HepG2 (cell line): Measurements from ENCODE around the gene TMEM63B. TPM values are rescaled to one million over a fixed set of nuclear protein-coding genes. Genes with fewer than 3 reads are reported as not detected.

Experiments
- CREBL2 ChIP-seq: sonication (generic); formaldehyde crosslinking; IDR thresholded peaks from 2 replicates; pipeline ENCODE4 v1.8.1; 2023; ENCODE audit warnings: missing genetic modification reagents, mild to moderate bottlenecking, borderline replicate concordance
- E2F1 ChIP-seq: sonication (generic); formaldehyde crosslinking; IDR thresholded peaks from 2 replicates; pipeline ENCODE4 v1.5.0; 2020; ENCODE audit warnings: missing genetic modification reagents
- FOXK1 ChIP-seq: sonication (generic); formaldehyde crosslinking; IDR thresholded peaks from 2 replicates; pipeline ENCODE4 v1.4.0; 2020; ENCODE audit warnings: low read depth, missing genetic modification reagents, borderline replicate concordance
- FOXK2 ChIP-seq: fragments of 450-650 bp; IDR thresholded peaks from 2 replicates; pipeline ENCODE4 v1.6.1; 2016
- MED1 ChIP-seq: sonication (generic); formaldehyde crosslinking; IDR thresholded peaks from 2 replicates; pipeline ENCODE4 v1.4.0; 2020; ENCODE audit warnings: missing genetic modification reagents
- MTERF4 ChIP-seq: sonication (generic); formaldehyde crosslinking; IDR thresholded peaks from 2 replicates; pipeline ENCODE4 v1.8.0; 2023; ENCODE audit warnings: mild to moderate bottlenecking, missing genetic modification reagents
- PCBP2 ChIP-seq: fragments of 200-400 bp; formaldehyde crosslinking; optimal IDR thresholded peaks from 2 replicates; pipeline ENCODE3; 2018; ENCODE audit warnings: low read length, low read depth; ENCODE audit not compliant: poor library complexity, severe bottlenecking
- RFX1 ChIP-seq: fragments of 450-650 bp; IDR thresholded peaks from 2 replicates; pipeline ENCODE4 v1.6.1; 2017
- SALL2 ChIP-seq: sonication (generic); formaldehyde crosslinking; IDR thresholded peaks from 2 replicates; pipeline ENCODE4 v1.8.1; 2023; ENCODE audit warnings: mild to moderate bottlenecking, missing genetic modification reagents, inconsistent platforms
- TAF15 ChIP-seq: fragments of 200-400 bp; formaldehyde crosslinking; IDR thresholded peaks from one replicate; pipeline ENCODE4 v1.6.1; 2018; ENCODE audit warnings: mild to moderate bottlenecking, low read depth, low read length; ENCODE audit not compliant: poor library complexity, severe bottlenecking
- TCF12 ChIP-seq, 2 experiments: fragments of 450-650 bp in 1 of 2; sonication (generic) in 1 of 2; formaldehyde crosslinking in 1 of 2; IDR thresholded peaks; 2 replicates each; pipeline versions ENCODE4 v1.6.1 to v1.8.0; 2017 to 2022; ENCODE audit warnings: antibody characterized with exemption in 1 of 2, mild to moderate bottlenecking in 1 of 2, missing genetic modification reagents in 1 of 2, moderate library complexity in 1 of 2
- ZFP1 ChIP-seq: IDR thresholded peaks from 2 replicates; pipeline ENCODE4 v1.6.1; 2016
- ZFP41 ChIP-seq: sonication (generic); formaldehyde crosslinking; IDR thresholded peaks from 2 replicates; pipeline ENCODE4 v1.4.0; 2020; ENCODE audit warnings: mild to moderate bottlenecking, missing genetic modification reagents, borderline replicate concordance
- ZIK1 ChIP-seq: sonication (generic); formaldehyde crosslinking; IDR thresholded peaks from 2 replicates; pipeline ENCODE4 v1.5.0; 2020; ENCODE audit warnings: mild to moderate bottlenecking, low read depth, missing genetic modification reagents, borderline replicate concordance
- ZNF136 ChIP-seq: sonication (generic); formaldehyde crosslinking; IDR thresholded peaks from 2 replicates; pipeline ENCODE4 v1.8.1; 2022; ENCODE audit warnings: low read depth, mild to moderate bottlenecking, moderate library complexity, missing genetic modification reagents
- ZNF557 ChIP-seq: sonication (generic); formaldehyde crosslinking; IDR thresholded peaks from 2 replicates; pipeline ENCODE4 v1.4.0; 2020; ENCODE audit warnings: missing genetic modification reagents
- ZNF570 ChIP-seq: sonication (generic); formaldehyde crosslinking; IDR thresholded peaks from 2 replicates; pipeline ENCODE4 v1.4.0; 2020; ENCODE audit warnings: mild to moderate bottlenecking, missing genetic modification reagents, borderline replicate concordance
- polyA plus RNA-seq, 8 experiments: library from polyadenylated mRNA; depleted of rRNA in 3 of 8; stranded (reverse) in 7 of 8; unstranded in 1 of 8; fragments of >200 nt; fragmentation: Illumina TruSeq in 4 of 8; extraction: Trizol in 4 of 8; gene quantifications; 2 replicates each; pipeline versions ENCODE4 v1.2.1 to v1.2.3, GENCODE V29; 2011 to 2016; ENCODE audit warnings: low read depth in 4 of 8, missing spikeins in 1 of 8, mixed read lengths in 1 of 8; ENCODE audit not compliant: insufficient read depth in 1 of 8
- total RNA-seq, 5 experiments: library from RNA; depleted of rRNA; stranded (reverse); fragments of >200 nt; fragmentation: Illumina TruSeq; extraction: Trizol; gene quantifications; 2 replicates each; pipeline ENCODE4 v1.2.3, GENCODE V29; 2016; ENCODE audit warnings: low read depth in 1 of 5
- TF ChIP-seq, protein P1 (sequence below): sonication (generic); formaldehyde crosslinking; IDR thresholded peaks from 2 replicates; pipeline ENCODE4 v1.4.0; 2020; ENCODE audit warnings: missing genetic modification reagents
- TF ChIP-seq, protein P2 (sequence below): sonication (generic); formaldehyde crosslinking; IDR thresholded peaks from 2 replicates; pipeline ENCODE4 v1.5.1; 2020; ENCODE audit warnings: mild to moderate bottlenecking, missing genetic modification reagents, moderate library complexity
- TF ChIP-seq, protein P3 (sequence below): sonication (generic); formaldehyde crosslinking; IDR thresholded peaks from 2 replicates; pipeline ENCODE4 v1.4.0; 2020; ENCODE audit warnings: missing genetic modification reagents

Gene TMEM63B
- total and polyA plus RNA-seq, 2 of the 13 experiments (the other 11 are each of a cell fraction or from before 2014, with no cell fraction given): 27.4 to 75.8 TPM

DNA sequence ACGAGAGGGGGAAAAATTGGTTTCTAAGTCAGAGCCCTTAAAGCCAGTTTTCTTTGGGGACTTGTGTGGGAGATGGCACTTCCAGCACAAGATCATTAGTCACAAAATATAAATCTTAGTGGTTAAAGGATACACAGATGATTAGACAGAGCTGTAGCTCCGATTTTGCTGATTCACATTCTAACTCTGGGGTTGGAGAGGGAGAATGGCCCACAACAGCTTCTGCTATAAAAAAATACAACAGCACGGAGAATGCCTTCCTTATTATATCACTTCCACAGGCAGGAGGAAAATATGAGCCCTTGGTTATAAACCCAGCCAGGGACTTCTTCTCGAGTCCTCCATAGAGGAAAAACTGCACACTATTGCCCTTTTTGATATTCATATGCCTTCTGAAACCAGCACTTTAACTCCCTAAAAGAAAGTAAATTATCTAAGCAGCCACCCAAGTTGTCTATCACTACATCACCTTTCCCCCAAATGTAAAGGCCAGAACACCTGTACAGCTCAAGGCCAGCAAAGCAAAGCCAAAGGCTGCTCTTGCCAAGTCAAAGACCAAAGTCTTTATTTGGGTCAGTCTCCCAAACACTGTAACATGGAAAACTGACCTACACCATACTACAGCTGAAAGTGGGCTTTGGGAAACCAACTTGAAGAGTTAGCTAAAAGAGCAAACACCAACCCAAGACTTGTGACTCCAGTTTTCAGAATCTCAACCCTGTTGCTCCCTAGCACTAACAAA lies 10.5 kb upstream of the TMEM63B start (continued):
- TF ChIP-seq E2F1 (CRISPR knock-in tag): no peak
- TF ChIP-seq ZNF570: no peak
- peak; percentile 64 for TF ChIP-seq MED1 (CRISPR knock-in tag)
- TF ChIP-seq, protein P1, sequence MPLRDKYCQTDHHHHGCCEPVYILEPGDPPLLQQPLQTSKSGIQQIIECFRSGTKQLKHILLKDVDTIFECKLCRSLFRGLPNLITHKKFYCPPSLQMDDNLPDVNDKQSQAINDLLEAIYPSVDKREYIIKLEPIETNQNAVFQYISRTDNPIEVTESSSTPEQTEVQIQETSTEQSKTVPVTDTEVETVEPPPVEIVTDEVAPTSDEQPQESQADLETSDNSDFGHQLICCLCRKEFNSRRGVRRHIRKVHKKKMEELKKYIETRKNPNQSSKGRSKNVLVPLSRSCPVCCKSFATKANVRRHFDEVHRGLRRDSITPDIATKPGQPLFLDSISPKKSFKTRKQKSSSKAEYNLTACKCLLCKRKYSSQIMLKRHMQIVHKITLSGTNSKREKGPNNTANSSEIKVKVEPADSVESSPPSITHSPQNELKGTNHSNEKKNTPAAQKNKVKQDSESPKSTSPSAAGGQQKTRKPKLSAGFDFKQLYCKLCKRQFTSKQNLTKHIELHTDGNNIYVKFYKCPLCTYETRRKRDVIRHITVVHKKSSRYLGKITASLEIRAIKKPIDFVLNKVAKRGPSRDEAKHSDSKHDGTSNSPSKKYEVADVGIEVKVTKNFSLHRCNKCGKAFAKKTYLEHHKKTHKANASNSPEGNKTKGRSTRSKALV (CRISPR knock-in tag): no peak
- TF ChIP-seq, protein P2, sequence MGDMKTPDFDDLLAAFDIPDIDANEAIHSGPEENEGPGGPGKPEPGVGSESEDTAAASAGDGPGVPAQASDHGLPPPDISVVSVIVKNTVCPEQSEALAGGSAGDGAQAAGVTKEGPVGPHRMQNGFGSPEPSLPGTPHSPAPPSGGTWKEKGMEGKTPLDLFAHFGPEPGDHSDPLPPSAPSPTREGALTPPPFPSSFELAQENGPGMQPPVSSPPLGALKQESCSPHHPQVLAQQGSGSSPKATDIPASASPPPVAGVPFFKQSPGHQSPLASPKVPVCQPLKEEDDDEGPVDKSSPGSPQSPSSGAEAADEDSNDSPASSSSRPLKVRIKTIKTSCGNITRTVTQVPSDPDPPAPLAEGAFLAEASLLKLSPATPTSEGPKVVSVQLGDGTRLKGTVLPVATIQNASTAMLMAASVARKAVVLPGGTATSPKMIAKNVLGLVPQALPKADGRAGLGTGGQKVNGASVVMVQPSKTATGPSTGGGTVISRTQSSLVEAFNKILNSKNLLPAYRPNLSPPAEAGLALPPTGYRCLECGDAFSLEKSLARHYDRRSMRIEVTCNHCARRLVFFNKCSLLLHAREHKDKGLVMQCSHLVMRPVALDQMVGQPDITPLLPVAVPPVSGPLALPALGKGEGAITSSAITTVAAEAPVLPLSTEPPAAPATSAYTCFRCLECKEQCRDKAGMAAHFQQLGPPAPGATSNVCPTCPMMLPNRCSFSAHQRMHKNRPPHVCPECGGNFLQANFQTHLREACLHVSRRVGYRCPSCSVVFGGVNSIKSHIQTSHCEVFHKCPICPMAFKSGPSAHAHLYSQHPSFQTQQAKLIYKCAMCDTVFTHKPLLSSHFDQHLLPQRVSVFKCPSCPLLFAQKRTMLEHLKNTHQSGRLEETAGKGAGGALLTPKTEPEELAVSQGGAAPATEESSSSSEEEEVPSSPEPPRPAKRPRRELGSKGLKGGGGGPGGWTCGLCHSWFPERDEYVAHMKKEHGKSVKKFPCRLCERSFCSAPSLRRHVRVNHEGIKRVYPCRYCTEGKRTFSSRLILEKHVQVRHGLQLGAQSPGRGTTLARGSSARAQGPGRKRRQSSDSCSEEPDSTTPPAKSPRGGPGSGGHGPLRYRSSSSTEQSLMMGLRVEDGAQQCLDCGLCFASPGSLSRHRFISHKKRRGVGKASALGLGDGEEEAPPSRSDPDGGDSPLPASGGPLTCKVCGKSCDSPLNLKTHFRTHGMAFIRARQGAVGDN: no peak
- TF ChIP-seq FOXK2: no peak
- no peak for TF ChIP-seq CREBL2 (CRISPR knock-in tag)
- TF ChIP-seq FOXK1 (CRISPR knock-in tag): no peak
- TF ChIP-seq, protein P3, sequence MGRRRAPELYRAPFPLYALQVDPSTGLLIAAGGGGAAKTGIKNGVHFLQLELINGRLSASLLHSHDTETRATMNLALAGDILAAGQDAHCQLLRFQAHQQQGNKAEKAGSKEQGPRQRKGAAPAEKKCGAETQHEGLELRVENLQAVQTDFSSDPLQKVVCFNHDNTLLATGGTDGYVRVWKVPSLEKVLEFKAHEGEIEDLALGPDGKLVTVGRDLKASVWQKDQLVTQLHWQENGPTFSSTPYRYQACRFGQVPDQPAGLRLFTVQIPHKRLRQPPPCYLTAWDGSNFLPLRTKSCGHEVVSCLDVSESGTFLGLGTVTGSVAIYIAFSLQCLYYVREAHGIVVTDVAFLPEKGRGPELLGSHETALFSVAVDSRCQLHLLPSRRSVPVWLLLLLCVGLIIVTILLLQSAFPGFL (CRISPR knock-in tag): no peak
- TF ChIP-seq TAF15: no peak
- TF ChIP-seq ZFP41 (CRISPR knock-in tag): no peak
- TF ChIP-seq ZFP1 (CRISPR knock-in tag): no peak
- TF ChIP-seq TCF12 (IDR thresholded peaks at IDR 0.05): no peak
- no peak for TF ChIP-seq TCF12 (CRISPR knock-in tag; IDR thresholded peaks at IDR 0.05)
- TF ChIP-seq PCBP2: no peak
- TF ChIP-seq ZNF557 (CRISPR knock-in tag): no peak
- TF ChIP-seq ZNF136 (CRISPR knock-in tag): no peak
- no peak for TF ChIP-seq SALL2 (CRISPR knock-in tag)
- no peak for TF ChIP-seq MTERF4 (CRISPR knock-in tag)
- TF ChIP-seq ZIK1: no peak
- TF ChIP-seq RFX1: no peak
